GM20000 (cell line): ENCODE measurements around the gene ANTKMT.

Source experiments
- DNase-seq: peaks from one replicate; pipeline ENCODE4 v3.0.0; 2012; ENCODE audit warnings: low spot score
- TF ChIP-seq, protein P1 (sequence below): IDR thresholded peaks from 2 replicates; pipeline ENCODE4 v1.5.1; 2012; ENCODE audit warnings: mild to moderate bottlenecking, control low read depth; ENCODE audit errors: extremely low read depth, missing control alignments

ANTKMT gene

DNA sequence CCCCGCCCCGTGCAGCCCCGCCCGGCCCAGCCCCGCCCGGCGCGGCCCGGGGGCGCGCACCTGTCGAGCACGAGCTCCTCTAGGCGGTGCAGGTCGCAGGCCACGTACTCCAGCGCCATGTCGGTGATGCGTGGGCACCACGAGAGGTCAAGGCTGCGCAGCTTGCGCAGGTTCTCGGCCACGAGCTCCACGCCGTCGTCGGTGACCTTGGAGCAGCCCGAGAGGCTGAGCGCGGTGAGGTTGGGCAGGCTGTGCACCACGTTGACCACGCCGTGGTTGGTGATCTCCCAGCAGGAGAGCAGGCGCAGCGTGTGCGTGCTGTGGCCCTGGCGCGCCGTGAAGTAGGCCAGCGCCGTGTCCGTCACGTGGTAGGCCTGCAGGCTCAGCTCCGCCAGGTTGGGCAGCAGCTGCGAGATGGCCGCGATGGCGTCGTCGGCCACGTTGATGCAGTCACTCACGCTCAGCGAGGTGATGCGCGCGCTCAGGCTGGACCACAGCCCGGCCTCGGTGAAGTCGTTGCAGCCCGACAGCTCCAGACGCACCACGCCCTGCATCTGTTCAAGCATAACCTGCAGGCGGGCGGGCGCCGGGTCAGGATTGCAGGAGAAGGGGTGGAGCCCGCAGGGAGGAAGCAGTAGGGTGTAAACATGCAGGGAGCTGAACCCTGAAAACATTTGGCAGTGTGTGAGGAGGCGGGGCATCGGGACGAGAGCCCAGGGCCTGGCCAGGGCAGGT lies 25.4 kb upstream of the ANTKMT start:
- peak; percentile 89 for DNase-seq
- TF ChIP-seq, protein P1, sequence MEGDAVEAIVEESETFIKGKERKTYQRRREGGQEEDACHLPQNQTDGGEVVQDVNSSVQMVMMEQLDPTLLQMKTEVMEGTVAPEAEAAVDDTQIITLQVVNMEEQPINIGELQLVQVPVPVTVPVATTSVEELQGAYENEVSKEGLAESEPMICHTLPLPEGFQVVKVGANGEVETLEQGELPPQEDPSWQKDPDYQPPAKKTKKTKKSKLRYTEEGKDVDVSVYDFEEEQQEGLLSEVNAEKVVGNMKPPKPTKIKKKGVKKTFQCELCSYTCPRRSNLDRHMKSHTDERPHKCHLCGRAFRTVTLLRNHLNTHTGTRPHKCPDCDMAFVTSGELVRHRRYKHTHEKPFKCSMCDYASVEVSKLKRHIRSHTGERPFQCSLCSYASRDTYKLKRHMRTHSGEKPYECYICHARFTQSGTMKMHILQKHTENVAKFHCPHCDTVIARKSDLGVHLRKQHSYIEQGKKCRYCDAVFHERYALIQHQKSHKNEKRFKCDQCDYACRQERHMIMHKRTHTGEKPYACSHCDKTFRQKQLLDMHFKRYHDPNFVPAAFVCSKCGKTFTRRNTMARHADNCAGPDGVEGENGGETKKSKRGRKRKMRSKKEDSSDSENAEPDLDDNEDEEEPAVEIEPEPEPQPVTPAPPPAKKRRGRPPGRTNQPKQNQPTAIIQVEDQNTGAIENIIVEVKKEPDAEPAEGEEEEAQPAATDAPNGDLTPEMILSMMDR = no peak

DNA sequence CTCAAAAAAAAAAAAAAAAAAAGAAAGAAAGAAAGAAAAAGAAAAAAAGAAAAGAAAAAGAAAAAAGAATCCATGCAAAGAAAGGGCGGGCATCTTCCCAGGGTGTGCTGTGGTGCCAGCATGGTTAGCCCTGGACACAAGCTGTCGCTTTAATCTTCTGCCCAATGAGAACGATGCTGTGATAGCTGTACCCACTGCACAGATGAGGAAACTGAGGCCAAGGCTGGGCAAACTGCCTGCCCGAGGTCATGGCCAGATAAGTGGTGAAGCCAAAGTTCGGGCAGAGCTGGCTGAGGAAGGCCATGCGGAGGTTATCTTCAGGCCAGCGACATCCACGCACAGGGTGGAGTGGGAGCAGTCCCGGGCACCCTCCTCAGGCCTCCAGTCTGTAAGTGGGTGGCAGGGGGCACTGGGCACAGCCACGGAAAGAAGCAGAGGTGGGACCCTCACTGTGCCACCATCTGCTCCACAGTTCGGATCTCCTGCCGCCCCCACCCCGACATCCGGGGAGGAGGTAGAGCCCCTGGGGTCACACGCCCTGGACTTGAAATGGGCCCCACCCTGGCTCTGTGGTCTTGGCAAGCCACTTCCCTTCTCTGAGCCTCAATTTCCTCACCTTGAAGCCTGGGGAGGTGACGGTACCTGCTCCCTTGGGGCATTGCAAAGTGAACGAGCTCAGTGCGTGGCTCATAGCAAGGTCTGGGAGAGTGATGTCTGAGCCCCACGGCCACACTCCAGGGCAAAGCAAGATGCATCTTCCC lies 21.9 kb upstream of the ANTKMT start:
- no peak for DNase-seq
- TF ChIP-seq, protein P1 = no peak

DNA sequence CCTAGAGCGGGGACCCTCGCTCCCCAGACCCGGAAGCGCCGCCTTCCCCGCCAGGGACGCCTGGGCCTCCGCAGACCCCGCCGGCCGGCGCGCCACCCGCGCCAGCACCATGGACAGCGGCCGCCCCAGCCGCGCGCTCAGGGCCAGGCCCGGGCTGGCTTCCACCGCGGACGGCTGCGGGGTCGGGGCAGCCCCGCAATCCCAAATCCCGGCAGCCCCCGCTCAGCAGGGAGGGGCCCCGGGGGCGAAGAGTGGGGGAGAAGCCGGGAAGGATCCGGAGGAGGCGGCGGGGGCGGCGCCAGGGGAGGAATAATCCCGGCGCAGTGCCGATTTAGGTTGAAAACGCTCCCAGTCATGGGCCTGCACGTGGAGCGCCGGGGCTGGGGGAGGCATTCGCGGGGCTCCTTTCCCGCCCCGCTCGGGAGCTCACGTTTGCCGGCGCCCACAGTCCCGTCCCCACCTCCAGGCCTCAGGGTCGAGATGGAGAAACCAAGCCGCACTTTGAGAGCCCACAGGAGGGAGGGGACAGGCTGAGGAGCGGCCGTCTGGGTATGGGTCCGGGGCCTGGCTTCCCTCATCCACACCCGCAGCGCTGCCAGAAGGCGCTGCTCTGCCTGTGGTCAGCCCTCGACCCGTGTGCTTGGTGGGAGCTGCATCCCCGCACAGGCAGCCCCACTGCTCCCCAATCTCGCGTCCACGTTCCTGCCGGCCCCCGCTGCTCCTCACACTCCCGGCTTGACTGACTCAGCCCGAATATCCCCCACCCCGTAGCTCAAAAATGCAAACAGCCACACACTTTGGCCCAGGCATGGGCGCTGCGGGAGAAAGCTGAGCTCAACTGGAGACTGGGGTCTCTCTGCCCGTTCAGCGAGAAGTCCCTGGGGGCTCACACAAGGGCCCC lies 20.0 kb upstream of the ANTKMT start:
- peak; percentile 77 for DNase-seq
- TF ChIP-seq, protein P1 = no peak

DNA sequence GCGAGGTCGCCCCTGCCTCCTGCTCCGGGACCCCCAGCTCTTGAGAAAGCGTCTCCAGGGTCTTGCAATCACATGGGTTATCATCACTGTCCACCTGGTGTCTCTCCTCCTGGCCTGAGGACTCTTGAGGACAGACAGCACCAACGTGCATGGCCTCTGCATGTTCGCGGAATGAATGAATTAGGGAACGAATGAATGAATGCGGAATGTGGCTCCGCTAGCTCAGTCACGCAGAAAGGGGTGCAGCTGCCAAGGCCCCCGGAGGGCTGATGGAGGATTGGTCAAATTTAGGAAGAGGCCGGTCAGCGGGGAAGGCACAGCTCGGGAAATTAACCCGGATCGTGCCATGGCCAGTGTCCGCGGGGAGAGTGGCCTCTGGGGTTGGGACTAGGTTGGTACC lies 18.6 kb upstream of the ANTKMT start:
- TF ChIP-seq, protein P1 = no peak
- no peak for DNase-seq

DNA sequence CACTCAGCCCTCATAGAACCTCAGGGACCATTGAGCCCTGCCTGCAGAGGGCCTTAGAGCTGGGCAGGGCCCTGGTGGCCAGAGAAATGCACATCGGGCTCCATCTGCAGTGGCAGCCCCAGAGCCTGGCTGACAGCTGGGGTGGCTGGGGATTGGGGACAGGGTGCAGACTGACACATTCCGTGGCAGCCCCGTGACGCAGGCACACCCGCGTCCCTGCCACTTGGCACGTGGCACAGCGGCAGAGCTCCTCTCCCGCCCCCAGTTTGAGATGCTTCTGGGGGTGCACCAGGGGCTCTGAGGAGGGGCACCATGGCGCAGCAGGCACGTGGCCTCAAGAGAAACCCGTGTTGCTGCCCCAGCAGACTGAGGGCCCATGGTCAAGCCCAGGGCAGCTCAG lies 17.5 kb upstream of the ANTKMT start:
- TF ChIP-seq, protein P1 = no peak
- DNase-seq = no peak

DNA sequence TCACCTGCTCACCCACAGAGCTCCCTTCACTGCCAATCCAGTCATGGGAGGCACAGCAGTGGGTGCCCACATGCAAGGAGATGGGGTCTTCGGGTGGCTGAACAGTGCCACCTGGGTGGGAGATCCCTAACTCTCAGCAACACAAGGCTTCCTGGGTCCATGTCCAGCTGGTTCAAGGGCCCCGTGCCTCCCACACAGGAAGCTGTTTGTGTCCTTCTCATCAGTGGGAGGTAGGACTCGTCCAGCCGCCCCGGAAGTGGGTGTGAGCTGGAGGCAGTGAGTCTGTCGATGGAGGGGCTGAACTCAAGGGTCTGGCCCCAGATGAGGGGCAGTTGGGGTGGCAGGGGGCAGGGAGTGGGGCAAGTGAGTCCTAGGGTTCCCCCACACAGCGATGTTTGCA lies 16.9 kb upstream of the ANTKMT start:
- no peak for DNase-seq
- TF ChIP-seq, protein P1 = no peak
